ENCODE results near the gene CDCA5.

The CDCA5 gene

DNA sequence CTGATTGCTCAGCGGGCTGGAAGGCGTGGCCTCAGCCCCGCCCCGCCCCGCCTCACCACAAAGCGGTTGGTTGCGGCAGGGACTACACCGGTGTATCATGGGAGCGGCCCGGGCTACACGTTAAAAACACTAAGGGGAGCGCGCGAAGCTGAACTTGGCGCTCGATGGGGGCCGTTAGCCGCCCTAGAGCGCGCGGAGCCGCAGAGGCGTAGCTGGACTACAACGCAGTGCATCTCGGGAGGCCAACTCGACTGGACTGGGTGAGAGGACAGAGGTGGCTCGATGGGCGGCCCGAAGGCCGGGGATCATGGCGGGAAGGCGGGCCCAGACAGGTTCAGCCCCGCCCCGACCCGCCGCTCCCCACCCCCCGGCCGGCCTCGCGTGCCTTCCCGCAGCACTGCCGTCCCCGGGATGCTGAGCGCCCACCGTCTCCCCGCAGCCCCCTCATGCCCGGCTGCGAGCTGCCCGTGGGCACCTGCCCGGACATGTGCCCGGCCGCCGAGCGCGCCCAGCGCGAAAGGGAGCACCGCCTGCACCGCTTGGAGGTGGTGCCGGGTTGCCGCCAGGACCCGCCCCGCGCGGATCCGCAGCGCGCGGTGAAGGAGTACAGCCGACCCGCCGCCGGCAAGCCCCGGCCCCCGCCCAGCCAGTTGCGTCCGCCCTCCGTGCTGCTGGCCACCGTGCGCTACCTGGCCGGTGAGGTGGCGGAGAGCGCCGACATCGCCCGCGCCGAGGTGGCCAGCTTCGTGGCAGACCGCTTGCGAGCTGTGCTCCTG lies 42.8 kb downstream of the CDCA5 start, which contains the start of gene SAC3D1:
TSS of gene SAC3D1 (plus strand) at position 364 of the 776 bp plus-strand sequence. CDS start at position 447, 83 bp downstream.
- peak; percentile 79 for DNase-seq

DNA sequence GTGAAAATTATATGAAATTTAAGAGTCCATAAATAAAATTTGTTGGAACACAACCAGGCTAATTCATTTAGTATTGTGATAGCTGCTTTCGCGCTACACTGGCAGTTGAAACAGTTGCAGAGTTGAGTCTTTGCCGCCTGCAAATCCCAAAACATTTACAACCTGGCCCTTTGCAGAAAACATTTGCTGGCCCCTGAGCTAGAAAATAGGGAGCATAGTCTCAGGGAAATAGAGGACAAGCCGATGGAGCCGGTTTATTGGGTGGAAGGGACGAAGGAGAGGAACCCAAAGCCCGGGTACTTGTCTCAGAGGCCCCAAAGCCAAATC lies 43.4 kb downstream of the CDCA5 start:
- no peak for DNase-seq

DNA sequence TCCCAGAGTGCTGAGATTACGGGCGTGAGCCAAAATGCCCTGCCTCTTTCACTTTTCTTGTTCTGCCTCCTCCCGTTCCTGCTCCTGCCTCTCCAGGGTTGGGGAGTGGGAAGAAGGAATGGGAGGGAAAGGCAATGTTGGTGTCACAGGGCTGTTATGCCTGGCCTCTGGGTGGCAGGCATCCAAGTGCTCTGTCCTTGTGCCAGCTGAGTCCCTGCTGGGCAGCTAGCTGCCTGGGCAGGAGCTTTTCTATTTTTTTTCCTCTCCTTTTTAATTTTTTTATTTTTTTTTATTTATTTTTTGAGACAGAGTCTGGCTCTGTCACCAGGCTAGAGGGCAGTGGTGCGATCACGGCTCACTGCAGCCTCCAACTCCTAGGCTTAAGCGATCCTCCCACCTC lies 46.9 kb downstream of the CDCA5 start:
- no peak for DNase-seq

DNA sequence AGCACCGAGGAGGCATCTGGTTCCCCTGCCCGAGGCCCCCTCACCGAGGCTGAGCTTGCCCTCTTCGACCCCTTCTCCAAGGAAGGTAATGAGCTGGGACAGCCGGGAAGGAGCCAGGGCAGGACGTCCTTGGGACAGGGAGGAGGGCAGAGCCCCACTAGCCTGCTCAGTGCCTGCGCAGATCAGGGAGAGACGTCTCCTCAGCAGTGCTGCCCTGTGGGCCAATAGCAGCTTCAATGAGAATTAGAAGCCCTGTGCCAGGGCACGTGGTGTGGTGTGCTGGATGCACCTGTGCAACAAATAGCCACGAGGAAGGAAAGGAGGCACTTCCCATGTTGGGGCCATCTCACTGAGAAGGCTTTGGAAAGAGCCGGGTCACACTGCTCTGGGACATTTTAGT lies 48.3 kb downstream of the CDCA5 start:
- DNase-seq = no peak

DNA sequence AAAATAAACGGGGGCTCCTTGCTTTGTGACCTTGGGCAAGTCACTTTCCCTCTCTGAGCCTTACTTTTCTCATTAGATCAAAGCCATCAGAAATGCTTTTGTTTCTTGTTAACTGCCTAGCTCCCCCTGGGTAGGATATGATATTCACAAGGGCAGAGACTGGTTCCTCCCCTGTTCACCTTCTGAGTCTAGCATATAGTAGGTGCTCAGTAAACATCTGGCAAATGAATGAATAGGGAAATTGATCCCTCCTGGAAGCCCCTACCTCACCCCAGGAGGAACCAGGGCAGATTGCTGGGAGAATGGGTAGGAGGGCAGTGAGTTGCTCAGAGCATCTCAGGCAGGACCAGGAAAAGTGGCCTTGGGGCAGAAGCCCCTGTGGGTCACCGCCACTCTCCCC lies 49.4 kb downstream of the CDCA5 start:
- no peak for DNase-seq

DNA sequence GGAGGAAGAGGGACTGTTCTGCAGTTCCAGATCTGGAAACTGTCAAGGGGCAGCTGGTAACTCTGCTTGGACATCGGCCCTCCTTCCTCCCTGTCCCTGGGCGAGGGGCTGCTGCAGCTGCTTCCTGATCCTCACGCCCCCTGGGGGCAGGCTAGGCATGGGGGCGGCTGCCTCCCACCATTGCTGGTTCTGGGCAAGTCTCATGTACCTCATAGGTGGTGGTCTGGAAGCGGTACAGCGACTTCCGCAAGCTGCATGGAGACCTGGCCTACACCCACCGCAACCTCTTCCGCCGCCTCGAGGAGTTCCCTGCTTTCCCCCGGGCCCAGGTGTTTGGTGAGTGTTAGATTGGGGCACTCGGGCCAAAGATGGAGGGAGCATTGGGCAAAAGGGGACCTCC lies 51.6 kb downstream of the CDCA5 start:
- DNase-seq = no peak
